Peyer's patch (tissue), 4 donors: Measurements from ENCODE around the gene LAMTOR4. TPM values are rescaled to one million over a fixed set of nuclear protein-coding genes. Genes with fewer than 3 reads are reported as not detected.
"Not testable (repeated sequence)": the region's sequence is repeated elsewhere in the genome, so short reads cannot be mapped to it uniquely, and the experiment has no call there.

Experiments
- DNase-seq, 3 donors: peaks; one replicate each; pipeline ENCODE4 v3.0.0-alpha.2; 2017 to 2019
- H3K27ac ChIP-seq, 4 donors: fragments of 200-600 bp; sonication (generic); one replicate each; pipeline ENCODE4 v1.5.1; 2016 to 2019
- H3K27me3 ChIP-seq, 2 donors: fragments of 200-600 bp; sonication (generic); one replicate each; pipeline ENCODE4 v1.5.1; 2019
- H3K36me3 ChIP-seq, 3 donors: fragments of 200-600 bp; sonication (generic); one replicate each; pipeline ENCODE4 v1.5.1; 2016 to 2019
- H3K4me1 ChIP-seq, 4 donors: fragments of 200-600 bp; sonication (generic); one replicate each; pipeline ENCODE4 v1.5.1; 2016 to 2019
- H3K4me3 ChIP-seq, 4 donors: fragments of 200-600 bp; sonication (generic); 1 replicate in 3 of 4; 2 replicates in 1 of 4; pipeline ENCODE4 v1.5.1; 2016 to 2019; ENCODE audit warnings: mild to moderate bottlenecking in 1 of 4
- H3K9me3 ChIP-seq, 4 donors: fragments of 200-600 bp; sonication (generic); one replicate each; pipeline ENCODE4 v1.5.1; 2016 to 2019; ENCODE audit warnings: mild to moderate bottlenecking in 1 of 4
- POLR2A ChIP-seq, 2 donors: fragments of 450-650 bp; IDR thresholded peaks; one replicate each; pipeline ENCODE4 v1.5.1; 2017; ENCODE audit warnings: antibody characterized with exemption in 2 of 2, mild to moderate bottlenecking in 2 of 2, moderate library complexity in 2 of 2
- total RNA-seq, 4 donors: library from RNA; depleted of rRNA; stranded (reverse); fragments of >200 nt; gene quantifications; one replicate each; pipeline ENCODE4 v1.1.0, GENCODE V29; 2016
- TF ChIP-seq, protein P1 (sequence below), 6 experiments: fragments of 450-650 bp in 4 of 6; fragments of 200-600 bp in 2 of 6; sonication (generic) in 1 of 6; IDR thresholded peaks; one replicate each; pipeline ENCODE4 v1.5.1; 2017 to 2019; ENCODE audit warnings: antibody characterized with exemption in 6 of 6, mild to moderate bottlenecking in 3 of 6, moderate library complexity in 1 of 6

LAMTOR4 gene
- total RNA-seq, 4 donors from 2014 or later = 194 to 312 (median 237) TPM

DNA sequence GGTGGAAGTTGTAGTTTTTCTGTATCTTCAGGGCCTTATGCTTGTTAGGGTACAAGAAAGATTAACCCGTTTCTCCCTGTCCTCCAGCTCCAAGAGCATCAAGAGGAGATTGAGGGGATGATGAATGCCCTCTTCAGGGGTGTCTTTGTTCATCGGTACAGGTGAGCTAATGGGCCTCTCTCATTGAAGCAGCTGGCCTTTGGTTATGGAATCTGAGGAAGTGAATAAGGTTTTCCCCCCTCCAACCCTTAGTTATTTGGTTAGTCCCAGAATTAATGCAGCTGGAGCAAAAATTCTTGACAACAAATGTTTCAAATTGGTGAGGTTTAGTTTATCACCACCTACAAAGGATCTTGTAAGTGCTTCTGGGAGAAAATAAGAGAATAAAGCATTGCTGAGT, 46.5 kb downstream of the LAMTOR4 start:
- TF ChIP-seq, protein P1, sequence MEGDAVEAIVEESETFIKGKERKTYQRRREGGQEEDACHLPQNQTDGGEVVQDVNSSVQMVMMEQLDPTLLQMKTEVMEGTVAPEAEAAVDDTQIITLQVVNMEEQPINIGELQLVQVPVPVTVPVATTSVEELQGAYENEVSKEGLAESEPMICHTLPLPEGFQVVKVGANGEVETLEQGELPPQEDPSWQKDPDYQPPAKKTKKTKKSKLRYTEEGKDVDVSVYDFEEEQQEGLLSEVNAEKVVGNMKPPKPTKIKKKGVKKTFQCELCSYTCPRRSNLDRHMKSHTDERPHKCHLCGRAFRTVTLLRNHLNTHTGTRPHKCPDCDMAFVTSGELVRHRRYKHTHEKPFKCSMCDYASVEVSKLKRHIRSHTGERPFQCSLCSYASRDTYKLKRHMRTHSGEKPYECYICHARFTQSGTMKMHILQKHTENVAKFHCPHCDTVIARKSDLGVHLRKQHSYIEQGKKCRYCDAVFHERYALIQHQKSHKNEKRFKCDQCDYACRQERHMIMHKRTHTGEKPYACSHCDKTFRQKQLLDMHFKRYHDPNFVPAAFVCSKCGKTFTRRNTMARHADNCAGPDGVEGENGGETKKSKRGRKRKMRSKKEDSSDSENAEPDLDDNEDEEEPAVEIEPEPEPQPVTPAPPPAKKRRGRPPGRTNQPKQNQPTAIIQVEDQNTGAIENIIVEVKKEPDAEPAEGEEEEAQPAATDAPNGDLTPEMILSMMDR (IDR thresholded peaks at IDR 0.05) = no peak
- TF ChIP-seq POLR2A (IDR thresholded peaks at IDR 0.05) = no peak
- H3K4me3 ChIP-seq = no peak overlapping the region
- peak overlapping the region in 1 of 4 donors; percentile 55 for H3K27ac ChIP-seq
- H3K36me3 ChIP-seq = no peaks in the 10 kb centered on the region
- no peaks in the 10 kb centered on the region for H3K9me3 ChIP-seq
- H3K27me3 ChIP-seq = no peaks in the 10 kb centered on the region
- no peaks in the 10 kb centered on the region for H3K4me1 ChIP-seq
- no peak for DNase-seq

DNA sequence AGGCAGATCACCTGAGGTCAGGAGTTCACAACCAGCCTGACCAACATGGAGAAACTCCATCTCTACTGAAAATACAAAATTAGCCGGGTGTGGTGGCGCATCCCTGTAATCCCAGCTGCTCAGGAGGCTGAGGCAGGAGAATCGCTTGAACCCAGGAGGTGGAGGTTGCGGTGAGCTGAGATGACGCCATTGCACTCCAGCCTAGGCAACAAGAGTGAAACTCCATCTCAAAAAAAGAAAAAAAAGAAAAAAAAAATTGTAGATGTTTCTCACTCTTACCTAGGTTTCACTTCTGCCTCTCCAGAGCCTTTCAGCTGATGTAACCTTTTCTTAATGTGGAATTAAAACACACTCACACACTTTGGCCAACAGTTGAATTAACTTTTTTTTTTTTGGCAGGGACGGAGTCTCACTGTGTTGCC, 47.2 kb downstream of the LAMTOR4 start:
- H3K36me3 ChIP-seq, H3K9me3 ChIP-seq, H3K27me3 ChIP-seq, H3K4me3 ChIP-seq, H3K4me1 ChIP-seq, DNase-seq: not testable (repeated sequence)
- H3K27ac ChIP-seq = peak overlapping the region in 1 of 4 donors; percentile 65

DNA sequence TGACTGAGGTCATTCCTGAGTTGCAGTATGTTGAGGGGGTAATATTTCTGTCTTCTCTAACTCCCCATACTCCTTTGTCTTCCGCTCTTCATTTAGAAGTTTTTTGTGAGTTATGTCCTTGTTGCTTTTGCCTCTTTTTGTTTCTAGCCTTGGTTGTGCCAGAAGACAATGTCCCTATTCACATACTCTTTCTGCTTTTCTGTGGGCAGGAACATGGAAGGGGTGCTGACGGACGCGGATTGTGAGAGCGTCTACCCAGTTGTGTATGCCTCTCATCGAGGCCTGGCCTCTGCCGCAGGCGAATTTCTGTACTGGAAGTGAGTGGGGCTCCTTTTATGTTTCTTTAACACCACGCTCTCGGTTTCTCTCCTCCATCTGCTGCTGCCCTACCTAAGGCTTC, 49.5 kb downstream of the LAMTOR4 start:
- Histone ChIP-seq H3K4me3 (no peak overlapping the region), H3K36me3 (no peaks in the 10 kb centered on the region), H3K27ac (no peak overlapping the region), H3K9me3 (no peaks in the 10 kb centered on the region), H3K27me3 (no peaks in the 10 kb centered on the region), H3K4me1 (no peaks in the 10 kb centered on the region)
- no peak for DNase-seq
- TF ChIP-seq, protein P1 (IDR thresholded peaks at IDR 0.05) = no peak
- TF ChIP-seq POLR2A (IDR thresholded peaks at IDR 0.05) = no peak

DNA sequence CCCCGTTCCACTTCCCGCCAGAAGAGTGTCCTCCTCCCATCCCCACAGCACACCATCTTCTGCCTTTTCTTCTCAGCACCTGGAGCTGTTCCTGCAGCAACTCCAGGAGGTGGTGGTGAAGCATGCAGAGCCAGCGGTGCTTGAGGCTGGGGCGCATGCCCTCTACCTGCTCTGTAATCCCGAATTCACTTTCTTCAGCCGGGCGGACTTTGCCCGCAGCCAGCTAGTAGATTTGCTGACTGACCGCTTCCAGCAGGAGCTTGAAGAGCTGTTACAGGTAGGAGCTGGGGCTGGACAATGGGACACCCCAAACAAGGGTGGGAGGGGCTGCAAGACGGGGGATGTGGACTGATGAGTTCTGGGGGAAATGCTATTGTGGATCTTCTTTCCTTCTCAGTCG, 52.0 kb downstream of the LAMTOR4 start:
- H3K9me3 ChIP-seq = no peaks in the 10 kb centered on the region
- H3K27ac ChIP-seq = peak overlapping the region in 1 of 4 donors; percentile 49
- DNase-seq = peak in 2 of 3 donors; percentile 72 to 73
- H3K4me1 ChIP-seq = no peaks in the 10 kb centered on the region
- no peak overlapping the region for H3K4me3 ChIP-seq
- H3K27me3 ChIP-seq = no peaks in the 10 kb centered on the region
- TF ChIP-seq, protein P1 (IDR thresholded peaks at IDR 0.05) = no peak
- no peak for TF ChIP-seq POLR2A (IDR thresholded peaks at IDR 0.05)
- H3K36me3 ChIP-seq = no peaks in the 10 kb centered on the region

Other genes with a start within 250 kb of the LAMTOR4 start
- gene TRIM4, start 229.4 kb upstream of the LAMTOR4 start, total RNA-seq = 10 to 100 TPM; 52.1 to 80.9 (median 59.9) TPM
- not detected for gene GJC3, start 219.3 kb upstream of the LAMTOR4 start, total RNA-seq
- 10 to 100 TPM in 3 of 4 donors, 1 to 10 TPM in 1; 3.3 to 30.3 (median 19.3) TPM for gene AZGP1, start 172.9 kb upstream of the LAMTOR4 start, total RNA-seq
- gene ZKSCAN1, start 133.3 kb upstream of the LAMTOR4 start, total RNA-seq = 10 to 100 TPM; 48.0 to 86.1 (median 73.5) TPM
- 10 to 100 TPM in 3 of 4 donors, 1 to 10 TPM in 1; 8.4 to 30.5 (median 12.0) TPM for gene ZSCAN21, start 99.1 kb upstream of the LAMTOR4 start, total RNA-seq
- gene ZNF3, start 67.2 kb upstream of the LAMTOR4 start, total RNA-seq = 10 to 100 TPM; 52.8 to 93.8 (median 67.8) TPM
- gene COPS6, start 59.9 kb upstream of the LAMTOR4 start, total RNA-seq = 10 to 100 TPM; 30.1 to 57.8 (median 48.0) TPM
- gene MCM7, start 47.5 kb upstream of the LAMTOR4 start, total RNA-seq = 100 to 1,000 TPM in 1 of 4 donors, 10 to 100 TPM in 3; 42.4 to 139 (median 60.8) TPM
- gene AP4M1, start 47.3 kb upstream of the LAMTOR4 start, total RNA-seq = 100 to 1,000 TPM in 1 of 4 donors, 10 to 100 TPM in 3; 28.7 to 119 (median 33.6) TPM
- gene TAF6, start 29.6 kb upstream of the LAMTOR4 start, total RNA-seq = 10 to 100 TPM; 32.8 to 76.7 (median 49.7) TPM
- 10 to 100 TPM in 1 of 4 donors, 1 to 10 TPM in 3; 4.6 to 23.9 (median 6.3) TPM for gene CNPY4, start 29.3 kb upstream of the LAMTOR4 start, total RNA-seq
- 10 to 100 TPM in 1 of 4 donors, 1 to 10 TPM in 3; 3.2 to 10.5 (median 3.9) TPM for gene MBLAC1, start 22.0 kb upstream of the LAMTOR4 start, total RNA-seq
- 100 to 1,000 TPM in 1 of 4 donors, 10 to 100 TPM in 3; 57.6 to 123 (median 69.8) TPM for gene TRAPPC14, start 9.8 kb downstream of the LAMTOR4 start, total RNA-seq
- gene GAL3ST4, start 19.7 kb downstream of the LAMTOR4 start, total RNA-seq = 1 to 10 TPM in 2 of 4 donors, under 1 TPM in 1, not detected in 1; 0.53 to 4.1 (median 2.1) TPM
- 10 to 100 TPM in 1 of 4 donors, 1 to 10 TPM in 2, not detected in 1; 3.8 to 16.5 (median 6.7) TPM for gene GPC2, start 28.5 kb downstream of the LAMTOR4 start, total RNA-seq
- 10 to 100 TPM in 1 of 4 donors, 1 to 10 TPM in 2, not detected in 1; 2.1 to 62.7 (median 3.5) TPM for gene STAG3, start 29.0 kb downstream of the LAMTOR4 start, total RNA-seq
- 1 to 10 TPM; 3.7 to 8.3 (median 5.1) TPM for gene PVRIG, start 71.0 kb downstream of the LAMTOR4 start, total RNA-seq
- not detected for gene SPDYE3, start 158.8 kb downstream of the LAMTOR4 start, total RNA-seq
- gene PILRB, start 209.2 kb downstream of the LAMTOR4 start, total RNA-seq = 100 to 1,000 TPM in 3 of 4 donors, 10 to 100 TPM in 1; 73.6 to 179 (median 150) TPM
- 1 to 10 TPM; 5.8 to 9.5 (median 5.9) TPM for gene PILRA, start 224.6 kb downstream of the LAMTOR4 start, total RNA-seq